DMS 273 treated with DMSO at 0.1 percent for 48 hours (cell line): ENCODE measurements around the gene CRTC3.
"Not testable (repeated sequence)": the region's sequence is repeated elsewhere in the genome, so short reads cannot be mapped to it uniquely, and the experiment has no call there.

ENCODE experiments used
- DNase-seq: peaks from one replicate; lab custom pipeline; 2025; lab: John Stamatoyannopoulos, UW

CRTC3 gene

GRCh38 chr15:90648137-90649070 lies 118.7 kb downstream of the CRTC3 start:
- DNase-seq: no peak

DNA sequence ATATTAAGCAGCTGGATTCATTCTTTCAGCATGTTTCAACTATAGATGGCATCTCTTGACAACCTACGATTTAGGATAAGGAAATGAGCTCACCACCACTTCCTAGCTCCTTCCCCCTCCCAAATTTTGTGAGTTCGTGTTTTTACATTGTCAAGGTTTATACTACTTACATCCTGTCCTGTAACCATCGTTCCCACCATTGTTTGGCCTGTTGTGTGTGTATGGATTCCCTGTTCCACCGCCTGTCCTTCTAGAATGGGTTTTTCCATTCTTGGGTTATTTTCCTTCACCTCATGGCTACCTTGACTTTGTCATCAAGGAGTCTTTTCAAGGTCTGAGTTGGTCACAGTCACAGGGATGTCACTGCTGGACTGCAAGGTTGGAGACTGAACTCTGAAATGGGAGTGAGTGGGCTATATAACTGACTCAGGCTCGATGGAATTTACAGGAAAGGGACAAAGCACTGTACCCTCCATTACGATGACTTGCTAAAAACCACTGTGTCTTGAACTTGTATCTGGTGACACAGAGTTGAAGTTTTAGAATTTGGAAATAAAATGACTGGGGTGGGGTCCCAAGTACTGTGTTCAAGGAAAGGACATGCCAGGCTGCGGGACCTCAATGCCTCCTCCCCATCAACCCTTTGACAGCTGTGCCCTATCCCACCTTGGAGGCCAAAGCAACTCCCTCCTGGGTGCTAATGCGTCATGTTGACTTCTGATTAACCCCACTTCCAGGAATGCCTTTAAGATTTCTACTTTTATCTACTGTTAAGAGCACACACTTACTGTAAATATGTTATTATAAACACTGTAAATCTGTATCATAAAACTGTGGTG lies 120.6 kb downstream of the CRTC3 start:
- DNase-seq: no peak

- no peak for DNase-seq
Measured at GRCh38 chr15:90650956-90651689, 121.4 kb downstream of the CRTC3 start.

DNA sequence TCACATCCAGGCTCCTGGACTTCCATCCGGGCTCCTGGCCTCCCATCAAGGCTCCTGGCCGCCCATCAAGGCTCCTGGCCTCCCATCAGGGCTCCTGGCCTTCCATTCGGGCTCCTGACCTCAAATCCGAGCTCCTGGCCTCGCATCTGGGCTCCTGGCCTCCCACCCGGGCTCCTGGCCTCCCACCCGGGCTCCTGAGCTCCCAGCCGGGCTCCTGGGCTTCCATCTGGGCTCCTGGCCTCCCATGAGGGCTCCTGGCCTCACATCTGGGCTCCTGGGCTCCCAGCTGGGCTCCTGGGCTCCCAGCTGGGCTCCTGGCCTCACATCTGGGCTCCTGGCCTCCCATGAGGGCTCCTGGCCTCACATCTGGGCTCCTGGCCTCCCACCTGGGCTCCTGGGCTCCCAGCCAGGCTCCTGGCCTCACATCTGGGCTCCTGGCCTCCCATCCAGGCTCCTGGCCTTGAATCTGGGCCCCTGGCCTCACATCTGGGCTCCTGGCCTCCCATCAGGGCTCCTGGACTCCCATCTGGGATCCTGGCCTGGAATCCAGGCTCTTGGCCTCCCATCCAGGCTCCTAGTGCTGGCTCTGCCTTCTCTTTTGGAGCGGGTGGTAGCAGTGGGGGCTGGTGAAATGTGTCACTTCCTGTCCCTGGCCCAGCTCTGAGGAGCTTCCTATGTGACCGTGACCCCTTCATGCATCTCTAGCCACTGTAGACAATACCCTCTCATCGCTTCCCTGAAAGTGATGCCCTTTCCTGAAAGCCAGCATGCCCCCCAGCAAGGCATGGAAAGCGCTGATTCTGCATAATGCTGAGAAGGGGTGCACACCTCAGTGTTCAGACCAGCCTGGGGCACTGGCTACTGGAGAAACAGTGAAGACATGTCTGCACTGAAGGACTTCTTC lies 124.8 kb downstream of the CRTC3 start:
- no peak for DNase-seq

GRCh38 chr15:90657520-90658172 lies 127.9 kb downstream of the CRTC3 start:
- DNase-seq: not testable (repeated sequence)

GRCh38 chr15:90659481-90659880 lies 129.8 kb downstream of the CRTC3 start:
- no peak for DNase-seq

DNA sequence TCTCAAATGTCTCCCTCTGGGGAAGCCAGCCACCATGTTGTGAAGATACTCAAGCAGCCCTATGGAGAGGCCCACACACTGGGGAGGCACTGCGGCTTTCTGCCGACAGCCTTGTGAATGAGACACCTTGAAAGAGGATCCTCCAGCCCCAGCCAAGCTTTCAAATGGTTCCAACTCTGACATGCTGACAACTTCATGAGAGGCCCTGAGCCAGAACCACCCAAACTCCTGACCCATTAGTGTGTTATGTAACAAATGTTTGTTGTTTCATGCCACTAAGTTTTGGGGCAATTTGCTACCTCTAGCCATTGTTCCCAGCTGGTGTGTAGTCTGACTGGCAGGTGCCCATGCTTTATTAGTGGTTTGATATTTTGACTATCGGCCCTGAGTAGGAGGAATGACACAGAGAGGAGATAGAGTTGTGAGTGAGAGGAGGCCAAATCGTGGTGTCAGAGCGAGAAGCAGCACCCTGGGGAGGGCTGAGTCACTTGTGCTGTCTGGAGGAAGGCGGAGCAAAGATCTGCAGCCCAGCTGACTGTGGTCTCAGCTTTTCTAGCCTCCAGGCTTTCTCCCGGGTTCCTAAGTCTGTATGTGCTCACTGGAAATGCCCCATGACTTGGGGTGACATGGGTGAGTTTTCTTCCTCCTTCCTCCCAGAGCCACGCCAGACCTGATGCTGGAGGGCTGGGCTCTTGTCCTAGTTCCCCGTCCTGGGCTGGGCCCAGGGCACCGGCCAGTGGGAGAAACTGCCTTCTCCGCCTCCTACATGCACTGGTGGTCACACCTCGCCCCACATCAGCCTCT lies 130.7 kb downstream of the CRTC3 start:
- no peak for DNase-seq

GRCh38 chr15:90660999-90661330 lies 131.2 kb downstream of the CRTC3 start:
- not testable (repeated sequence) for DNase-seq

DNA sequence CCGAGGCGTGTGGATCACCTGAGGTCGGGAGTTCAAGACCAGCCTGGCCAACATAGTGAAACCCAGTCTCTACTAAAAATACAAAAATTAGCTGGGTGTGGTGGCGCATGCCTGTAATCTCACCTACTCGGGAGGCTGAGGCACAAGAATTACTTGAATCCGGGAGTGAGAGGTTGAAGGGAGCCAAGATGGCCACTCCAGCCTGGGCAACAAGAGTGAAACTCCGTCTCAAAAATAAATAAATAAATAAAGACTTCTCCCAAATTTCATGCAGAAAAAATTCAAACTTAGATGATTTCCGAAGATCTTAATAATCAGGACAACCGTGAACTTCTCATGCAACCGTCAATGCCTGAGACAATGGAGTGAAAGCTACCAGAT lies 134.3 kb downstream of the CRTC3 start:
- DNase-seq: not testable (repeated sequence)

GRCh38 chr15:90664650-90665287 lies 135.0 kb downstream of the CRTC3 start:
- no peak for DNase-seq

GRCh38 chr15:90665288-90666134 lies 135.8 kb downstream of the CRTC3 start:
- no peak for DNase-seq

DNA sequence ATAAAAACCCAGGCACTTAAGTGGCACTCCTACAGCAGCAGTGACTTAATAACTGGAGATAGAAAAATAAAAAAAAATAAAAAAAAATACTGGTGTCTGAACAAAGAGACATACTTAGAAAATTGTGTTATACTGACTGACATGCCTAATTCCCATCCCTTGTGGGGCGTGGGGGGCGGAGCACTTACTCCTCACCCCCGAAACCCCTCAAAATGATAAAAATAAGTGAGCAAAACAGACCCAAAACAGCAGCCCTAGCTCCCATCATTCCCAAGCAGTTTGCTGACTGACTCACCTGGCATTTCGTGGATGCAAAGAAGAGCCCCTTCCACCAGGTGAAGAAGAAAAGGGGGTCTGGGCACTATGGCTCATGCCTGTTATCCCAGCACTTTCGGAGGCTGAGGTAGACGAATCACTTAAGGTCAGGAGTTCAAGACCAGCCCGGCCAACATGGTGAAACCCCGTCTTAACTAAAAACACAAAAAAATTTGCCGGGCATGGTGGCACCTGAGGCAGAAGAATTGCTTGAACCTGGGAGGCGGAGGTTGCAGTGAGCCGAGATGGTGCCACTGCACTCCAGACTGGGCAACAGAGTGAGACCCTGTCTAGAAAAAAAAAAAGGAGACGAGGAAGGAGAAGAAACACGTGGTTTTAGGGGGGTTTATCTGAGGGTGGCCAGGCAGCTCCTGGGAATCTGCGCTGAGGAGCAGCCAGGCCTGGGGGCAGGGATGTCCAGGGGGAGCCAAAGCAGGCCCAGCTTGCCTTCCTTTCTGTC lies 136.6 kb downstream of the CRTC3 start:
- DNase-seq: no peak

GRCh38 chr15:90667073-90667754 lies 137.5 kb downstream of the CRTC3 start:
- no peak for DNase-seq

- DNase-seq: not testable (repeated sequence)
Measured at GRCh38 chr15:90667755-90668345, 138.1 kb downstream of the CRTC3 start.

DNA sequence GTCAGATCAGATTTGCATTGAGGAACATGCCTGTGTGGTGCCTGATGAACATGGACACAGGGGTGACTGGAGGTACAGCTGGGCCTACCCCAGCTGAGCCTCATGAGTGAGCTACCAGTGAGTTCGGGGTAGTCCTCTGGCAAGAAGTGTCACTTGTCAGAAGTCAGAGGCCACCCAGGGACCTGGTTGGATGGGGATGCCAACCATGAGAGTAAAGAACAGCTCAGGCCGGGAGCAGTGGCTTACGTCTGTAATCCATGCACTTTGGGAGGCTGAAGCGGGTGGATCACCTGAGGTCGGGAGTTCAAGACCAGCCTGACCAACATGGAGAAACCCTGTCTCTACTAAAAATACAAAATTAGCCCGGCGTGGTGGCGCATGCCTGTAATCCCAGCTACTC lies 140.9 kb downstream of the CRTC3 start:
- not testable (repeated sequence) for DNase-seq

- no peak for DNase-seq
Measured at GRCh38 chr15:90671216-90671615, 141.5 kb downstream of the CRTC3 start.

DNA sequence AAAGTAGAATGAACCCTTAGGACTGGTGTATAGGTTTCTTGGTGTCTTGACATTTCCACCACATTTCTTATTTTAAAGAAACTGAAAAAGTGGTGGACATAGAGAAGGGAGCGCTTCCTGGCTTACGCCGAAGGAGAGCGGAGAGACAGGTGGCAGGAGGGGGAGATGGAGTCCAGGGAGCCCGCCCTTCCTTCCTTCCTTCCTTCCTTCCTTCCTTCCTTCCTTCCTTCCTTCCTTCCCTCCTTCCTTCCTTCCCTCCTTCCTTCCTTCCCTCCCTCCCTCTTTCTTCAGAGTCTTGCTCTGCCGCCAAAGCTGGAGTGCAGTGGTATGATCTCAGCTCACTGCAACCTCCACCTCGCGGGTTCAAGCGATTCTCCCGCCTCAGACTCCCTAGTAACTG lies 143.6 kb downstream of the CRTC3 start:
- not testable (repeated sequence) for DNase-seq
